DOHH2 (cell line): ENCODE results near the gene LRP4.

Experiments used
- H3F3A ChIP-seq: fragments of 200-600 bp; sonication (generic), shearing (Covaris generic); 2 replicates; pipeline ENCODE4 v1.6.0; 2016; ENCODE audit warnings: antibody characterized with exemption, mild to moderate bottlenecking; ENCODE audit not compliant: control insufficient read depth, insufficient read depth
- H3K27ac ChIP-seq: fragments of 200-600 bp; sonication (generic); 2 replicates; pipeline ENCODE4 v1.5.1; 2014; ENCODE audit warnings: low read depth, mild to moderate bottlenecking, low read length, moderate library complexity
- H3K27me3 ChIP-seq: fragments of 200-600 bp; sonication (generic); 2 replicates; pipeline ENCODE4 v1.6.1; 2014; ENCODE audit warnings: mild to moderate bottlenecking, low read length, mixed read lengths; ENCODE audit not compliant: control insufficient read depth
- H3K36me3 ChIP-seq: fragments of 200-600 bp; sonication (generic); 2 replicates; pipeline ENCODE4 v1.6.1; 2014; ENCODE audit warnings: mild to moderate bottlenecking, low read length, moderate library complexity, mixed read lengths; ENCODE audit not compliant: control insufficient read depth
- H3K4me1 ChIP-seq: fragments of 200-600 bp; sonication (generic); 2 replicates; pipeline ENCODE4 v1.6.1; 2014; ENCODE audit warnings: mild to moderate bottlenecking, low read length, mixed read lengths; ENCODE audit not compliant: control insufficient read depth
- H3K4me2 ChIP-seq: fragments of 200-600 bp; sonication (generic); 2 replicates; pipeline ENCODE4 v1.6.0; 2014; ENCODE audit warnings: mild to moderate bottlenecking, low read length, moderate library complexity
- H3K4me3 ChIP-seq: fragments of 200-600 bp; sonication (generic); 2 replicates; pipeline ENCODE4 v1.5.1; 2014; ENCODE audit warnings: mild to moderate bottlenecking, low read length, mixed read lengths
- H3K79me2 ChIP-seq: fragments of 200-600 bp; sonication (generic); 2 replicates; pipeline ENCODE4 v1.6.1; 2014; ENCODE audit warnings: mild to moderate bottlenecking, low read length, mixed read lengths; ENCODE audit not compliant: control insufficient read depth
- H3K9me2 ChIP-seq: fragments of 200-600 bp; sonication (generic); replicated peaks from 2 replicates; pipeline ENCODE4 v1.6.1; 2014; ENCODE audit warnings: mild to moderate bottlenecking, low read length, mixed read lengths; ENCODE audit not compliant: control insufficient read depth
- H3K9me3 ChIP-seq: fragments of 200-600 bp; sonication (generic); 2 replicates; pipeline ENCODE4 v1.6.1; 2014; ENCODE audit warnings: antibody characterized with exemption, low read length, mixed read lengths; ENCODE audit not compliant: control insufficient read depth, insufficient read depth
- H4K20me1 ChIP-seq: fragments of 200-600 bp; sonication (generic); 2 replicates; pipeline ENCODE4 v1.6.0; 2014; ENCODE audit warnings: low read depth, mild to moderate bottlenecking, antibody characterized with exemption, low read length, moderate library complexity; ENCODE audit not compliant: control insufficient read depth, insufficient read depth
- CTCF ChIP-seq: fragments of 200-600 bp; sonication (generic); IDR thresholded peaks from one replicate; pipeline ENCODE4 v1.5.1; 2014; ENCODE audit warnings: antibody characterized with exemption, mild to moderate bottlenecking, low read depth, low read length; ENCODE audit not compliant: poor library complexity, severe bottlenecking
- EZH2phosphoT487 ChIP-seq: fragments of 200-600 bp; sonication (generic); IDR thresholded peaks from 2 replicates; pipeline ENCODE4 v1.6.1; 2017; ENCODE audit warnings: borderline replicate concordance, mild to moderate bottlenecking, antibody characterized with exemption, low read length, moderate library complexity, mixed read lengths

Gene LRP4

GRCh38 chr11:46877580-46877979, 40.8 kb downstream of the LRP4 start:
- Histone ChIP-seq H3F3A (no peaks in the 10 kb centered on the region), H4K20me1 (no peaks in the 10 kb centered on the region; the same call in 1 of the 2 replicates), H3K9me3 (no peaks in the 10 kb centered on the region), H3K79me2 (no peaks in the 10 kb centered on the region), H3K27me3 (no peaks in the 10 kb centered on the region), H3K36me3 (peaks cover 19% of the 10 kb centered on the region; the same call in 1 of the 2 replicates), H3K4me1 (no peaks in the 10 kb centered on the region), H3K4me3 (no peak overlapping the region), H3K9me2 (no peaks in the 10 kb centered on the region), H3K4me2 (no peak overlapping the region), H3K27ac (no peak overlapping the region)
- TF ChIP-seq CTCF, result no peak
- no peak for TF ChIP-seq EZH2phosphoT487

GRCh38 chr11:46876471-46876870, 41.9 kb downstream of the LRP4 start:
- Histone ChIP-seq H3K4me3 (no peak overlapping the region), H3K36me3 (peaks cover 19% of the 10 kb centered on the region; the same call in 1 of the 2 replicates)

GRCh38 chr11:46874586-46874985, 43.8 kb downstream of the LRP4 start:
- Histone ChIP-seq H3K9me2 (no peaks in the 10 kb centered on the region), H3K4me2 (no peak overlapping the region), H3K9me3 (no peaks in the 10 kb centered on the region), H3K27ac (no peak overlapping the region), H3K79me2 (no peaks in the 10 kb centered on the region), H3F3A (no peaks in the 10 kb centered on the region), H4K20me1 (no peaks in the 10 kb centered on the region; the same call in 1 of the 2 replicates), H3K4me1 (no peaks in the 10 kb centered on the region), H3K4me3 (no peak overlapping the region), H3K36me3 (peaks cover 19% of the 10 kb centered on the region; the same call in 1 of the 2 replicates), H3K27me3 (no peaks in the 10 kb centered on the region)
- TF ChIP-seq CTCF, result no peak
- no peak for TF ChIP-seq EZH2phosphoT487

More at GRCh38 chr11:46876471-46876870, 41.9 kb downstream of the LRP4 start:
- no peaks in the 10 kb centered on the region for H3K27me3 ChIP-seq
- H4K20me1 ChIP-seq, result no peaks in the 10 kb centered on the region; the same call in 1 of the 2 replicates
- H3K4me2 ChIP-seq, result no peak overlapping the region
- no peaks in the 10 kb centered on the region for H3K79me2 ChIP-seq
- H3K4me1 ChIP-seq, result no peaks in the 10 kb centered on the region
- no peaks in the 10 kb centered on the region for H3K9me2 ChIP-seq
- no peaks in the 10 kb centered on the region for H3F3A ChIP-seq
- TF ChIP-seq CTCF, result no peak
- TF ChIP-seq EZH2phosphoT487, result no peak
- H3K9me3 ChIP-seq, result no peaks in the 10 kb centered on the region
- H3K27ac ChIP-seq, result no peak overlapping the region
